GM19463 (cell line): ENCODE measurements around the gene ZBTB2.
"Not testable (repeated sequence)": the region's sequence is repeated elsewhere in the genome, so short reads cannot be mapped to it uniquely, and the experiment has no call there.

Experiments
- ATAC-seq: cut with Tn5 transposase; IDR thresholded peaks from one replicate; pipeline ENCODE4 v1.9.1; 2021; ENCODE audit warnings: mild to moderate bottlenecking, moderate library complexity; ENCODE audit not compliant: unreplicated experiment

Gene ZBTB2

GRCh38 chr6:151403919-151404308 is 12.6 kb upstream of the ZBTB2 start:
- no peak for ATAC-seq

- no peak for ATAC-seq
Measured at GRCh38 chr6:151402228-151402627, 10.9 kb upstream of the ZBTB2 start.

GRCh38 chr6:151400473-151400872 is 9.1 kb upstream of the ZBTB2 start:
- no peak for ATAC-seq

- ATAC-seq: no peak
Measured at GRCh38 chr6:151399679-151400078, 8.3 kb upstream of the ZBTB2 start.

- no peak for ATAC-seq
Measured at GRCh38 chr6:151393410-151393809, 2.1 kb upstream of the ZBTB2 start.

- no peak for ATAC-seq
Measured at GRCh38 chr6:151392427-151392826, 1.1 kb upstream of the ZBTB2 start.

- peak; percentile 6 for ATAC-seq
Measured at GRCh38 chr6:151390851-151391470, 398 bp downstream of the ZBTB2 start.

GRCh38 chr6:151390276-151390850 is 996 bp downstream of the ZBTB2 start:
- peak; percentile 72 for ATAC-seq

- peak; percentile 64 for ATAC-seq
Measured at GRCh38 chr6:151389618-151390275, 1.6 kb downstream of the ZBTB2 start.

- ATAC-seq: no peak
Measured at GRCh38 chr6:151388997-151389617, 2.3 kb downstream of the ZBTB2 start.

- ATAC-seq: no peak
Measured at GRCh38 chr6:151388236-151388635, 3.1 kb downstream of the ZBTB2 start.

GRCh38 chr6:151387175-151387970 is 4.0 kb downstream of the ZBTB2 start:
- no peak for ATAC-seq

GRCh38 chr6:151385177-151385576 is 6.2 kb downstream of the ZBTB2 start:
- ATAC-seq: no peak

GRCh38 chr6:151384151-151384550 is 7.2 kb downstream of the ZBTB2 start:
- no peak for ATAC-seq

GRCh38 chr6:151382631-151383030 is 8.7 kb downstream of the ZBTB2 start:
- not testable (repeated sequence) for ATAC-seq

GRCh38 chr6:151381722-151382121 is 9.6 kb downstream of the ZBTB2 start:
- no peak for ATAC-seq

GRCh38 chr6:151380848-151381205 is 10.5 kb downstream of the ZBTB2 start:
- ATAC-seq: no peak

- peak; percentile 68 for ATAC-seq
Measured at GRCh38 chr6:151379933-151380847, 11.2 kb downstream of the ZBTB2 start.

- no peak for ATAC-seq
Measured at GRCh38 chr6:151377095-151377494, 14.3 kb downstream of the ZBTB2 start.

- no peak for ATAC-seq
Measured at GRCh38 chr6:151376440-151376839, 14.9 kb downstream of the ZBTB2 start.
